NCI-H1436 (cell line): ENCODE results near the gene NRDC.

Experiments used
- DNase-seq: peaks from one replicate; lab custom pipeline; 2025; lab: John Stamatoyannopoulos, UW

The NRDC gene

GRCh38 chr1:51758310-51758709, 120.2 kb downstream of the NRDC start:
- DNase-seq: no peak

GRCh38 chr1:51756290-51756689, 122.2 kb downstream of the NRDC start:
- no peak for DNase-seq

- DNase-seq: no peak
Observed at GRCh38 chr1:51755437-51755836, 123.1 kb downstream of the NRDC start.

- DNase-seq: no peak
Observed at GRCh38 chr1:51754666-51755065, 123.9 kb downstream of the NRDC start.

GRCh38 chr1:51753969-51754368, 124.6 kb downstream of the NRDC start:
- DNase-seq: no peak

GRCh38 chr1:51752073-51752948, 126.2 kb downstream of the NRDC start:
- DNase-seq: no peak

GRCh38 chr1:51750729-51751128, 127.8 kb downstream of the NRDC start:
- no peak for DNase-seq

GRCh38 chr1:51750218-51750617, 128.3 kb downstream of the NRDC start:
- DNase-seq: no peak

- no peak for DNase-seq
Observed at GRCh38 chr1:51749151-51749550, 129.4 kb downstream of the NRDC start.

- no peak for DNase-seq
Observed at GRCh38 chr1:51745304-51745570, 133.3 kb downstream of the NRDC start.

GRCh38 chr1:51744506-51745303, 133.8 kb downstream of the NRDC start:
- no peak for DNase-seq

GRCh38 chr1:51741121-51741681, 137.3 kb downstream of the NRDC start:
- DNase-seq: no peak

GRCh38 chr1:51740652-51741051, 137.9 kb downstream of the NRDC start:
- no peak for DNase-seq
